ENCODE measurements around the gene AIRE. TPM values are rescaled to one million over a fixed set of nuclear protein-coding genes. Genes with fewer than 3 reads are reported as not detected.
"Not testable (repeated sequence)": the region's sequence is repeated elsewhere in the genome, so short reads cannot be mapped to it uniquely, and the experiment has no call there.

Gene AIRE
- polyA plus RNA-seq, 2 donors, result 0.01 to 0.06 TPM

DNA sequence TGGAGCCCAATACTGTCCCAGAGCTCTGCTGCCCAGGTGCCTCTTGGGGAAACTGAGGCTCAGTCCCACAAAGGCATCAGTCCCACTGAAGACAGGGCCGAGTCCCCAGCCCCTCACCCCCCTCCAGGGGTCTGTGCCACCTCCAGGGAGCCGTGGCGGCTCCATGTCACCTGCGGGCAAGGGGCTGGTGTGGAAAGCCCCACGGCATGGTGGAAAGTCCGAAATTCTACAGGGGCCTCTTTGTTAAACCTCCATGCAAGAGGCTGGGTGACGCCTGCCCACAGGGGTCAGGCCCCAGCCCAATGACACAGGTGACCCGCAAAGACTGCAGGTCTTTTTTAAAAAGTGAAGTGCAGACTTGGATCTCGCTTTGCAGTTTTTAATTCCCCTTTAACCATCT, 3.3 kb upstream of the AIRE start:
- no peaks in the 10 kb centered on the region for H3K27me3 ChIP-seq (ENCODE audit: control insufficient read depth in 1 of 2, insufficient read depth in 2 of 2, low read length in 2 of 2)
- peaks cover 0 to 5% of the 10 kb centered on the region in 2 donors for H3K4me1 ChIP-seq (ENCODE audit: control insufficient read depth in 2 of 2, insufficient read depth in 2 of 2, low read length in 1 of 2)
- no peak overlapping the region for H3K27ac ChIP-seq (ENCODE audit: low read depth in 2 of 2, low read length in 1 of 2)
- H3K36me3 ChIP-seq (ENCODE audit: control insufficient read depth in 2 of 2, insufficient read depth in 2 of 2, low read length in 1 of 2), result no peaks in the 10 kb centered on the region
- WGBS, 2 donors, result 88 to 90% methylated on average over 9 of the region's 9 CpGs
- no peaks in the 10 kb centered on the region for H3K9me3 ChIP-seq (ENCODE audit: control insufficient read depth in 2 of 2, insufficient read depth in 1 of 2, low read depth in 1 of 2, low read length in 1 of 2)
- H3K4me3 ChIP-seq (ENCODE audit: low read depth in 1 of 2, low read length in 2 of 2), result no peak overlapping the region

- H3K27ac ChIP-seq (ENCODE audit: low read depth in 2 of 2, low read length in 1 of 2); H3K27me3 ChIP-seq (ENCODE audit: control insufficient read depth in 1 of 2, insufficient read depth in 2 of 2, low read length in 2 of 2); H3K36me3 ChIP-seq (ENCODE audit: control insufficient read depth in 2 of 2, insufficient read depth in 2 of 2, low read length in 1 of 2); H3K4me3 ChIP-seq (ENCODE audit: low read depth in 1 of 2, low read length in 2 of 2); H3K9me3 ChIP-seq (ENCODE audit: control insufficient read depth in 2 of 2, insufficient read depth in 1 of 2, low read depth in 1 of 2, low read length in 1 of 2); H3K4me1 ChIP-seq (ENCODE audit: control insufficient read depth in 2 of 2, insufficient read depth in 2 of 2, low read length in 1 of 2): not testable (repeated sequence)
- WGBS, 2 donors, result 60 to 63% methylated on average over 11 of the region's 11 CpGs
These were observed 2.4 kb upstream of the AIRE start for GRCh38 chr21:44283211-44283785.

GRCh38 chr21:44283948-44284347, 1.7 kb upstream of the AIRE start:
- no peak overlapping the region for H3K27ac ChIP-seq (ENCODE audit: low read depth in 2 of 2, low read length in 1 of 2)
- H3K36me3 ChIP-seq (ENCODE audit: control insufficient read depth in 2 of 2, insufficient read depth in 2 of 2, low read length in 1 of 2), result no peaks in the 10 kb centered on the region
- H3K9me3 ChIP-seq (ENCODE audit: control insufficient read depth in 2 of 2, insufficient read depth in 1 of 2, low read depth in 1 of 2, low read length in 1 of 2), result no peaks in the 10 kb centered on the region
- H3K27me3 ChIP-seq (ENCODE audit: control insufficient read depth in 1 of 2, insufficient read depth in 2 of 2, low read length in 2 of 2), result no peaks in the 10 kb centered on the region
- no peak overlapping the region for H3K4me3 ChIP-seq (ENCODE audit: low read depth in 1 of 2, low read length in 2 of 2)
- H3K4me1 ChIP-seq (ENCODE audit: control insufficient read depth in 2 of 2, insufficient read depth in 2 of 2, low read length in 1 of 2), result peaks cover 0 to 5% of the 10 kb centered on the region in 2 donors
- WGBS, 2 donors, result 80 to 82% methylated on average over 9 to 11 of the region's 11 CpGs

GRCh38 chr21:44286086-44286715, 525 bp downstream of the AIRE start:
- no peaks in the 10 kb centered on the region for H3K36me3 ChIP-seq (ENCODE audit: control insufficient read depth in 2 of 2, insufficient read depth in 2 of 2, low read length in 1 of 2)
- no peak overlapping the region for H3K27ac ChIP-seq (ENCODE audit: low read depth in 2 of 2, low read length in 1 of 2)
- H3K4me3 ChIP-seq (ENCODE audit: low read depth in 1 of 2, low read length in 2 of 2), result no peak overlapping the region
- H3K9me3 ChIP-seq (ENCODE audit: control insufficient read depth in 2 of 2, insufficient read depth in 1 of 2, low read depth in 1 of 2, low read length in 1 of 2), result no peaks in the 10 kb centered on the region
- no peaks in the 10 kb centered on the region for H3K27me3 ChIP-seq (ENCODE audit: control insufficient read depth in 1 of 2, insufficient read depth in 2 of 2, low read length in 2 of 2)
- WGBS, 2 donors, result 50 to 51% methylated on average over 18 to 21 of the region's 21 CpGs
- H3K4me1 ChIP-seq (ENCODE audit: control insufficient read depth in 2 of 2, insufficient read depth in 2 of 2, low read length in 1 of 2), result peaks cover 0 to 5% of the 10 kb centered on the region in 2 donors

GRCh38 chr21:44286716-44287632, 1.3 kb downstream of the AIRE start:
- Histone ChIP-seq H3K27ac (ENCODE audit: low read depth in 2 of 2, low read length in 1 of 2) (no peak overlapping the region), H3K4me1 (ENCODE audit: control insufficient read depth in 2 of 2, insufficient read depth in 2 of 2, low read length in 1 of 2) (peaks cover 0 to 5% of the 10 kb centered on the region in 2 donors), H3K36me3 (ENCODE audit: control insufficient read depth in 2 of 2, insufficient read depth in 2 of 2, low read length in 1 of 2) (no peaks in the 10 kb centered on the region), H3K4me3 (ENCODE audit: low read depth in 1 of 2, low read length in 2 of 2) (no peak overlapping the region), H3K27me3 (ENCODE audit: control insufficient read depth in 1 of 2, insufficient read depth in 2 of 2, low read length in 2 of 2) (no peaks in the 10 kb centered on the region), H3K9me3 (ENCODE audit: control insufficient read depth in 2 of 2, insufficient read depth in 1 of 2, low read depth in 1 of 2, low read length in 1 of 2) (no peaks in the 10 kb centered on the region)
- WGBS, 2 donors, result 67 to 68% methylated on average over 31 of the region's 31 CpGs

DNA sequence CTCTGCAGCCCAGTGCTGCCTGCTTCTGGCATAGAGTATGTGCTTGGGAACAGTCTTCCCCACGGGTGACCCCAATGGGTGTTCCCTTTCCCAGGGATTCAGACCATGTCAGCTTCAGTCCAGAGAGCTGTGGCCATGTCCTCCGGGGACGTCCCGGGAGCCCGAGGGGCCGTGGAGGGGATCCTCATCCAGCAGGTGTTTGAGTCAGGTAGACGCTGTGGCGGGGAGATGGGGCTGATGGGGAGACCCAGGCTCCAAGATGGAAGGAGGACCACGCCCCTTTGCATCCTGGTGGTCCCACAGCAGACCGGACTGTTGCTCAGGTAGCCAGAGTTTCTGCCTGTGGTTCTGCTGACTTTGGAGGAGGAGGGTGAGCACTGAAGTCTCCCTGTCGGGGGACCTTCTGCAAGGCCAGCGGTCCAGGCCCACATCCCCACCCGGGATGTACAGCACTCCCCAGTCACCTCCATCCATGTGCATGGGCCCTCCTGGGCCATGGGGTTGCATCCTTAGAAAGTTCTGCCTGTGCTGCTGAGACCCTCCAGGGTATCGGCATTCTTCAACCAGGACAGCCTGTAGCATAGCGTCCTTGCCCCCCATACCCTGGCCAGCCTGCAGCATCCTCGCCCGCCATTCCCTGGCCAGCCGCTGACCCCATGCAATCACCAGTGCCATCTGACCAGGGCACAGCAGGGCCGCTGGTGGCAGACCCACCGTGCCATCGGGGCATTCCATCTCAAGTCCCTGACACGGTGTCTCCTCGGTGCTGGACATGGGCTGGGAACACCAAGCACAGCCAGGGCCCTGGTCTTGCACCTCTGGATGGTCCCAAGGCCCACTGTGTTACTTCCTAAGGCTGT, 2.8 kb downstream of the AIRE start:
- Histone ChIP-seq H3K27me3 (ENCODE audit: control insufficient read depth in 1 of 2, insufficient read depth in 2 of 2, low read length in 2 of 2) (no peaks in the 10 kb centered on the region), H3K4me3 (ENCODE audit: low read depth in 1 of 2, low read length in 2 of 2) (no peak overlapping the region), H3K9me3 (ENCODE audit: control insufficient read depth in 2 of 2, insufficient read depth in 1 of 2, low read depth in 1 of 2, low read length in 1 of 2) (no peaks in the 10 kb centered on the region), H3K36me3 (ENCODE audit: control insufficient read depth in 2 of 2, insufficient read depth in 2 of 2, low read length in 1 of 2) (no peaks in the 10 kb centered on the region), H3K27ac (ENCODE audit: low read depth in 2 of 2, low read length in 1 of 2) (no peak overlapping the region), H3K4me1 (ENCODE audit: control insufficient read depth in 2 of 2, insufficient read depth in 2 of 2, low read length in 1 of 2) (peaks cover 0 to 5% of the 10 kb centered on the region in 2 donors)
- 86 to 90% methylated on average over 23 of the region's 23 CpGs for WGBS, 2 donors

DNA sequence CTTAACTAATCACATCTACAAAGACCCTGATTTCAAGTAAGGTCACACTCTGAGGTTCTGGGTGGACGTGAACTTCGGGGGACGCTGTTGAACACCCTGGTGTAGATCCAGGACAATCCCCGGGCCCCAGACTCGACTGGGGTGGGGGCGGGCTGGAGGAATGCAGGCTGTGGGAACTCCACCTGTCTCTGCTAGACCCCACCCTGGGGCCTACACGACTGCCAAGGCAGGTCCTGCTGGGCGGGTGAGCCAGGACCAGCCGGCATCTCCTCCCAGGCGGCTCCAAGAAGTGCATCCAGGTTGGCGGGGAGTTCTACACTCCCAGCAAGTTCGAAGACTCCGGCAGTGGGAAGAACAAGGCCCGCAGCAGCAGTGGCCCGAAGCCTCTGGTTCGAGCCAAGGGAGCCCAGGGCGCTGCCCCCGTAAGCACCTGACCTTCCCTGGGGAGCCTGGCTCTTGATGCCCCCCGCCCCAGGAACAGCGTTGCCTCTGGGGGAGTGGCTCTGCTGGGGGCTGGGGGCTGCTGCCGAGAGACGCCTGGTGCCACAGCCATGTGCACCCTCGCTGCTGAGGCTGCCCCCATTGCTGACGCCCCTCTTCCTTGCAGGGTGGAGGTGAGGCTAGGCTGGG, 3.8 kb downstream of the AIRE start:
- Histone ChIP-seq H3K36me3 (ENCODE audit: control insufficient read depth in 2 of 2, insufficient read depth in 2 of 2, low read length in 1 of 2) (no peaks in the 10 kb centered on the region), H3K27ac (ENCODE audit: low read depth in 2 of 2, low read length in 1 of 2) (no peak overlapping the region), H3K4me3 (ENCODE audit: low read depth in 1 of 2, low read length in 2 of 2) (no peak overlapping the region), H3K4me1 (ENCODE audit: control insufficient read depth in 2 of 2, insufficient read depth in 2 of 2, low read length in 1 of 2) (peaks cover 0 to 7% of the 10 kb centered on the region in 2 donors), H3K9me3 (ENCODE audit: control insufficient read depth in 2 of 2, insufficient read depth in 1 of 2, low read depth in 1 of 2, low read length in 1 of 2) (no peaks in the 10 kb centered on the region), H3K27me3 (ENCODE audit: control insufficient read depth in 1 of 2, insufficient read depth in 2 of 2, low read length in 2 of 2) (no peaks in the 10 kb centered on the region)
- 75 to 78% methylated on average over 24 of the region's 24 CpGs for WGBS, 2 donors

GRCh38 chr21:44290327-44291077, 4.8 kb downstream of the AIRE start:
- H3K27ac ChIP-seq (ENCODE audit: low read depth in 2 of 2, low read length in 1 of 2), result no peak overlapping the region
- H3K27me3 ChIP-seq (ENCODE audit: control insufficient read depth in 1 of 2, insufficient read depth in 2 of 2, low read length in 2 of 2), result no peaks in the 10 kb centered on the region
- no peaks in the 10 kb centered on the region for H3K9me3 ChIP-seq (ENCODE audit: control insufficient read depth in 2 of 2, insufficient read depth in 1 of 2, low read depth in 1 of 2, low read length in 1 of 2)
- H3K4me3 ChIP-seq (ENCODE audit: low read depth in 1 of 2, low read length in 2 of 2), result no peak overlapping the region
- H3K4me1 ChIP-seq (ENCODE audit: control insufficient read depth in 2 of 2, insufficient read depth in 2 of 2, low read length in 1 of 2), result peaks cover 2 to 7% of the 10 kb centered on the region in 2 donors
- no peaks in the 10 kb centered on the region for H3K36me3 ChIP-seq (ENCODE audit: control insufficient read depth in 2 of 2, insufficient read depth in 2 of 2, low read length in 1 of 2)
- 78 to 79% methylated on average over 16 of the region's 16 CpGs for WGBS, 2 donors
